GM19372 (cell line): ENCODE measurements around the gene CTXND1.

ENCODE experiments used
- ATAC-seq: cut with Tn5 transposase; IDR thresholded peaks from one replicate; pipeline ENCODE4 v1.9.1; 2021; ENCODE audit warnings: mild to moderate bottlenecking, low read depth, moderate library complexity; ENCODE audit not compliant: unreplicated experiment

Gene CTXND1

DNA sequence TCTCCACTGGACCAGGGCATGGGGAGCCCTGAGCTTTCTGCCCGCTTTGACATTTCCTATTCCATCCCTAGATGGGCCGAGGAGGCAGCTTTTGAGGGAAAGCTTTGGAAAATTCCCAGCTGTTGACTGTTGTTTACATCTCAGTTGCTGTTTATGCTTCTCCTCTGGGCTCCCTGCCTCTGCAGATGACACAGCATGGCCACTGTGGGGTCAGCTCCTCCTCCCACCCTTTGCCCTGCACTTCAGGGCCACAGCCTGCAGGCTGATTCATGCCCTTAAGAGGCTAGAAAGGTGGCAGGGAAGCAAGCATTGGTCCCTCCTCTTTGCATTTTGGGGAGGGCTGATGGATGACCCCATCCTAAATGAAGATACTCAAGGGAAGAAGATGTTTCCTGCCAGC lies 8.5 kb upstream of the CTXND1 start:
- ATAC-seq, result no peak

DNA sequence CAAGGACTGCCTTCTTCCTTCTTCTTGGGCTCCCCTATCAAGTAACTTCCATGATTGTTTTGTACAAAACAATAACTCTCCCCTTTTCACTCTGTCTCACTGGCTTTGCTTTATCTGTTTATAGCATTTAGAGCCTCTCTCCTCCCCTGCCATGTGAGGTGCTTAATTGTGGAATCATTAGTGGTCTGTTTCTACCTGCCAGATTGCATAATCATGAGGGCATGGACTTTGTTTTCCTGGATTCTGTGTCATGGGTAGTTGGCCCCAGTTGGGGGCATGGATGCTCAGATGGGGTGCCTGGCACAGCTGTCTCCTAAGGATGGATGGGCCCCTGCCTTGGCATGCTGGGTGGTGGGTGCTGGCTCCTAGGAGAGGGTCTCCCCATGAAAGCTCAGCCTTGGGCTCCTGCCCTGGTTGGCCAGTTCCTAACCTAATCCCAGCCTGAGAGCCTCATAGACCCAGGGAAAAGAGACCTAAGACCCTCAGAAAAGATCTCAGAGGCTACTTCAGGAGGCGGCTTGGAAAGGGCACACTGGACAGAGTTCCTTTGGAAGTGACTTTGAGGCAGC lies 8.0 kb upstream of the CTXND1 start:
- ATAC-seq, result no peak

DNA sequence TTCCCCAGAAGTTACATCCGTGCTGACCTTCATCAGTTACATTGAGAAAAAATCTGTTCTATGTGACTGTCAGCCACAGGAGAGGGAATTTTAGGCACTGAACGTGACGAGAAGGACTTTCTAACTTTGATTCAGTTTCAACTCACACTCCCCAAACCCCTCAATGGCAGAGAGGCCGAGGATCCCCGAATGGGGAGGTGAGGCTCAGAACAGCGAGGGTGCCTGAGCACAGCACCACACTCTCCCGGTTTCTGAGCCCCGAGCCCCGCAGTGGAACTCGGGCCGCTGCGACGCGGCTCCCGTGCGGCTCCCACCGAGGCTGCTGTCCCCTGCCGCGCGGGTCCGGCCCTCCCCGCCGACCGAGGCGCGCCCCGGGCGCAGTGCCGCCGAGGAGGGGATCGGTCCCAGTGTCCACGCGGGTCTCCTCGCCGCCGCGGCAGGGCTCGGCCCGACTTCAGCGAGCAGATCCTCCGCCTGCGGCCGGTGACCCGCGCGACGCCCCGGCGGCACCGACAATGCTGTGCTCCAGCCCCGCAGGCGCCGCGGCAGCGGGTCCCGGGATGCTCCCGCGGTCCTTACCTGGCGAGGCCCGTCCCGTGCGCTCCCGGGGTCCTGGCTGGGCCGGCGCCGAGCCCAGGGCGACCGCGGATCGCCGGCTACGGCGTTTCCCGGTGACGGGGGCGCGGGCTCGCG lies 439 bp downstream of the CTXND1 start:
- ATAC-seq, result no peak

DNA sequence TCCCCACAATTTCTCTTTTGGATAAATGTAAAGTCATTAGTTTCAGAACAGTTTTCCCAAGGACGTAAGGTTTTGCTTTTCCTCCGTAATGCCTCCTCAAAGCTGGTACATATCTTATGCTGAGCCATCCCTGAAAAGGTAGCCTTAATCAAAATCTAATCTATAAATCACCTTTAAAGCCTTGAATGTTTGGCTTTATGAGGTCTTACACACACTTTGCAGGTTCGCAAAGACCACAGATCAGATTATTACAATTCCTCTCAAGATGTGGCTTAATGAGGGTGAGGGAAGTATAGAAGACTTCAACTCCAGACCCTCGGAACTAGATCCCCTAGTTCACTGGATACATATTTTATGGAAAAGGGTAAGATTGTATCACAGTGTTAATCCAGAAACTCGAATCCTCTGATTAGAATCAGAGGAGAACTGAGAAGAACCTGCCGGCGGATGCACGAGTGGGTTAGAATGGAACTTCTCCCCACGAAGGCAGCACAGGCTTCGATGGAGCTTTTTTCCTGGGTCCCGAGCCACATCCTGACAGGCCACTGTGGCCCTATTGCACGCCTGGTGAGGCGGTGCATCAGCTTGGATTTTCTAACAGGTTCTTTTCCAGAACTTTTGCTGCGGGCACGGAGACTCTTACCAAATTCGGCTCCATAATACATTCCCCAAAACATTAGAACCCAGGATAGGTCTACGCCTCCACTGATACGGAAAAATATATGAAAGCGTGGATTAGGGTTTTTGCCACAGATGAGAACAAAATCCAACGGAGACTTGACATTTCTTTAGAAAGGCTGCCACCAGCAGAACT lies 1.2 kb downstream of the CTXND1 start:
- no peak for ATAC-seq

DNA sequence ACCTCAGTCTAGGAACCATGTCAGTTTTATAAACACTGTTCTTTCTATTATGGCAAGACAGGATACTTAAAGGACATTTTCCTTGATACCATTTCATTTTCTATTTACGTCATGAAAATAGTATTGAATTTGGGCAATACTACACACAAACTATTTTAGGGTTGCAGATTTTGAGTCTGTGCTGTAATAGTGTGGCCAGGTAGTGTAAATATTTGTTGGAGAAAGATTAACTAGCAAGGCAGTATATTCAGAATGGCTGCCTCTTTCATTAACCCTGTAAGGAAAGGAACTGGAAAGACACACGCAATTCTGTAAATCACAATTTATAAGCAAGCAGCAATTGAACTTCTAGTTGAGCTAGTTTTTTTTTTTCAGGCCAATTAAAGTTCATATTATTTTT lies 2.0 kb downstream of the CTXND1 start:
- no peak for ATAC-seq

DNA sequence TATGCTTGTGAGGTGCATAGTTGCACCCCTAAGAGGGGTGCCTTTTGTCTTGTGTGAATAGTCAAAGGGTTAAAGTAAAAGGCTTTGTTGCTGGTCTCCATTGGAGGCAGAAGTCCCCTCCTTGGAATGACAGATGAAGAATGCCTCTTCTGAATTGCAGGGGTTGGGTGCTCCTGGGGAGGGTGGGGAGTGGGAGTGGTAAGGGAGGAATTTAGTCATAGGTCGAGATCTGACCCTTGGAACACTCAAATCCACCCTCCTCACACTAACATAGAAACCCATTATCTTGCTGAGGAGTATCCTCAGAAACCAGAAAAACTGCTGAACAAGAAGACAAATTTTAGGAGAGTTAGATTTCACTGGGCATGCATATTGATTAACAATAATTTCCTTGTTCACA lies 4.7 kb downstream of the CTXND1 start:
- ATAC-seq, result no peak

DNA sequence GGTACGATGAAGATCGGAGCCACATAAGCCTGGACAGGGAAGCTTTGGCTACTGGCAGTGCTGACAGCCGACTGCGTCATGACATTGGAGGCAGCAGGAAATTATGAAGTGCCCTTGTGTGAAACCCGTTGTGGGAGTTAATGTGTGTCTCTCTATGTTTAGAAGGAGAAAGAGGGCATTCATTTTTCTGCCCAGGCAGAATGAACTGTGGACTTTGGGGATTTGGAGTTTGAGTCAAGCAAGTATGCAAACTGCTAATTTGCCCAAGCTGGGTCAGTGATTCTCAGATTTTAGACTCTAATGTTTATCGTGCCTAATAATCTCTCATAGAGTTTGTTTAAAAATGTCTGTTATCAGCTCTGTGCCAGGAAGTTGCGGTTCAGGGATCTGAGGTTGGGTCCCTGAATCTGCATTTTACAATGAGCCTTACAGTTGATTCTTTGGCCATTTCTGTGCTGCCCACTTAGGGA lies 5.6 kb downstream of the CTXND1 start:
- ATAC-seq, result no peak

DNA sequence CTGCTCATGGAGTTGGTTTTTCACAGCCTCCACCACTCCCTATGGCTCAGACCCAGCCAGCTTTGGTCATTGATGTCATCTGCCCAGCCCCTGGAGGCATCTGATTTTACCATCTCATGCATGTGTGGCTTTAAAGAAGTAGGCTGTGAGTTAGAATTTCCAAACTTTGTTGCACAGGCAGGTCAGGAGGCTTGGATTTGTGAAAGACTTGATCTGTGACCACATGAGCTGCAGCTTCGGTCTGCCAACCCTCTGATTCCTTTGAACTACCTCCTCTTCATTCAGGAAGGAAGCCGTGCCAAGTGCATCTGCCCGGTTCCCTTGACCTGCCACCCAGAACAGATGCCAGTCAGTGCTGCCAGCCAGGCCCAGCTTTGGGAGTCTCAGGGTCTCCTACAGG lies 9.2 kb downstream of the CTXND1 start:
- no peak for ATAC-seq

DNA sequence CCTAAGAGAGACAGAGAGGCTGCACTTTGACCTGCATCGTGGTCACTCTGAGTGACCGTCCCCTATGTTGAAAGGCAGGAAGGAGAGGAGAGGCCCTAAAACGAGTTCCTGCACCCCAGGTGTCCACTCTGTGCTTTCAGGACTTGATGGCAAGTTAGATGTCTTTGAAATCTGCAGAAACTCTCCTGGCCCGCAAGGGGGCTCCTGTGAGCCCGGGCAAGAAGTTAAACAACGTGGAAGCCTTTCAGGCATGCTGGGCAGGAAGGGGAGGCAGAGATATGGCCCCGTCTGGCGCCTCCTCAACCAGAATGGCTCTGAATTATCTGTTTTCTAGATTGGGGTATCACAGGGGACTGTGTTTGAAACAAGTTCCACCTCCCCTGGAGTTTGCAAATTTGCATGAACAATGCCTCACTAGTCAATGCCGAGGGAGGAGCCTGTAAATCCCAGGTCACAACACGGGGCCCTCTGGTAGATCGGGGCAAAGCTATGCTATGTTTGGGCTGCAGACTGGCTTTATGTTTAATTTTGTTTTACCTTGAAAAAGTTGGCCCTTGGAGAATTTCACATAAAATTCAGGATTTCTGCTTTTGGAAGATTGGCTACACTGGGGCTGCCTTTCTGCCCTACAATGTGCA lies 9.8 kb downstream of the CTXND1 start:
- no peak for ATAC-seq

DNA sequence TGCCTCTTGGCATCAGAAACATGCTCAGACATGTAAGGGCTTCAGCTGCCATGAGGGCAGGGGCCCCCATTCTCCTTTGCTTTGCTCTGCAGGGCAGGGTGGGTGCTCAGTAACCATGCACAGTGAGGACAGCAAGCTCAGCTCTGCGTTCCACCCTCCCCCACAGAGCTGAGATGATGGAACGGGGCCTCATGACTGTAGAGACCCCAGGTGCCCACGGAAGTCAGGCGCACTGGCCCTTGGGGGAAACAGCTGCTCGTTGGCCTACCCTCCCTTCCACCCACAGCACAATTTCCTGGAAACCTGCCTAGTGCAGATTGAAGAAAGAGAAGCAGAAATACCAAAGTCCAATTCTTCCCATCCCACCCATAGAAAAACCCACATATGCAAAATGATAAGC lies 10.5 kb downstream of the CTXND1 start:
- ATAC-seq, result no peak

DNA sequence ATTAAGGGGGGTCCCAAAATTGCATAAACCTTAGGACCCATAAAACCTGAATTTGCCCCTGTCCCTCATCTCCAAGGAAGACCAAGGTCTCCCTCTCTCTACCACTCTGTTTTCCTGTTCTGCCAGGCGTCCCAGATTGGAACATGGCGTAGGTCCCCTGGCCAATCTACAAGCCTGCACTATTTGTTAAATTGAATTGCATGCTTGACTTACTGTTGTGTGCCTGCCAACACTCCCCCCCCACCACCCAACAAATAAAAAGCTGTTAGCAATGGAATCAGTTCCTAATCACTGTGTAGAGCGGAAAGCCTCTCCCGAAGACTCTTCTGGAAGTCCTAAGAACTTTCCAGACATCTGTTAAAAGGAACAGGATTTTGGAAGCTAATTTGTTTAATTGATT lies 11.7 kb downstream of the CTXND1 start:
- no peak for ATAC-seq

DNA sequence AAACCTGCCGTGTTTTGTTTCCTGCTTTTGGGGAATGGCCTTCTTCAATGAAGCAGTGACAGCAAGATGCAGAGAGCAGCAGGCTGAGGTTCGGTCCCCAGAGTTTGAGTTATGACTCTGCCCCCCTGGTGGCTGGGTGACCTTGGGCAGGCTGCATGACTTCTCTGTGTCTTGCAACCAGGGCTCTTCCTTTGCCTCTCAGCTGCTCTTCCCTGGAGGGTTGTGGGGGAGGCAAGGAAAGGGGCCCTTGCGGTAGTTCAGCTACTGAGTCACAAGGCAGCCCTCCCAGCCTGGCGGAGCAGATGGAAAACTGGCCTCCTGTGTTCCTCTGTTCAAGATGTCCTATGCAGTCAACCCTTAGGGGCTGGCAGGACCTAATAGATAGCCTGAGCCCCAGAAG lies 17.1 kb downstream of the CTXND1 start:
- no peak for ATAC-seq

DNA sequence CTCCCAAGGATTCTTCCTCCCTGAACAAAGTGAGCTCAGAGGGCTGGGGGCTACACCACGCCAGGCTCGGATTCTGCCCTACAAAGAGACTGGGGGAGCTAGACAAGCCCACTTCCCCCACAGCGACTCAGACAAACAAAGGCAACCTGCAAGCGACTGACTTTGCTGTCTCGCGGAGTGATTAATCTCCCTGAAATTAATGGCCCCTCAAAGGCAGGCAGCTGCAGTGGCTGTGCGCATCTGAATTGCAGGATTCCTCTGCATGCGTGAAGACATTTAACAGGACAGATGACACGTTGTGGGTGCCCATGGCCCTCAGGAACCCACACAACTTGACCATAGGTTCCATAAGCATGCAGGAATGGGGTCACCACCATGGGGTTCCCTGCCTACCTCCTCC lies 18.4 kb downstream of the CTXND1 start:
- no peak for ATAC-seq

DNA sequence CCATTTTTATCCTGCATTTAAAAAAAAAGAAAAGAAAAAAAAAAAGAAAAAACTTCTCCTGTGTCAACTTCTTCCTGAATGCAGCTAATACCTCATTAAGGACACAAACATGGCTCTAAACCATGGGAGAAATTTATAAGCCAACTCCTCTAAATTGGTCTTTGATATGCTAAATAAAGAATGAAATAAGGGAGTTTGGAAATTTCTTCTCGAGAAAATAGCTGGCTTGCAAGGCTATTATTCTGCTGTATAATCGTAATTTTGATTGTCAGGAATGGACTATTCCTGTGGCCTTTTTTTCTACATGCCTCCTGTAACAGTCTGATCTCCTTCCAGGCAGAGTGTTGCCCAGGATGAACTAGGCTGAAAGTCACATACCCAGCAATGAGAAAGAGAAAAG lies 20.6 kb downstream of the CTXND1 start:
- ATAC-seq, result no peak

DNA sequence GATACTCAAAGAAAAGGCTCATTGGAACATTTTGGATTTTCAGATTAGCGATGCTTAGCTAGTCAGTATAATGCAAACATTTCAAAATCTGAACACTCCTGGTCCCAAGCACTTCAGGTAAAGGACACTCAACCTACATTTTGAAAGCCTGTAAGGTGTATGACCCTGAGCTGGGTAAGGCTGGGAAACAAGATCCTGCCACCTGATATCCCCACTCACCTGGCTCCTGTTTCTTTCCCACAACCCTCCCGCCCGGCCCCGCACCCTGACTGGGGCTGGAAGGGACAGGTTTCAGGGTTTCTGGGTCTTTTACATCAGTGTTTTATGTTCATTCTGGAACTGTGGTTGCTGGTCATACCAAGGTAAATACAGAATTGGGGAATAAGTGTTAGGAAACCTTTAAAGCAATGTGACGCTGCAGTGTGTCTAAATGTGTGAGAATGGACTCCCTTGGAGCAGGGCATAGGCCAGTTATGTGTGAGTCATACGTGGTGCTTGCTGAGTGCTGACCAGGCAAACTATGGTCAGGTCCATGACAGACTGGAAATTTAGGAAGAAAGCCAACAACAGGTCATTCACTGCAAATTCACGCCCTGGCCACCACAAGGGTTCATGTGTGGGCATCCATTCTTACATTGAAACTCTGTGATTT lies 22.9 kb downstream of the CTXND1 start:
- ATAC-seq, result no peak

DNA sequence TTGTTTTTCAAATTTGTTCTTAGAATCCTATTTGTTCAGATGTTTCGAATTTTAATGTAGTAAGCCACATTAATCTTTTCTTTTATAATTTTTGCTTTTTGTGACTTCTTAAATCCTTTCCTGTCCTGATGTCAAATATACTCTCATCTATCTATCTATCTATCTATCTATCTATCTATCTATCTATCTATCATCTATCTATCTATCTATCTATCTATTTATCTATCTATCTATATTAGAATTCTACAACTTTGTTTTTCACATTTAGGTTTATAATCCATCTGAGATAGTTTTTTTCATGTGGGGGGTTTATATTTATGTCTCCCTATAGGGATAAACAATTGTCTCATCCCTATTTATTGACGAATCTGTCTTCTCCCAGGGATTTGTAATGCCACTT lies 32.1 kb downstream of the CTXND1 start:
- ATAC-seq, result no peak

DNA sequence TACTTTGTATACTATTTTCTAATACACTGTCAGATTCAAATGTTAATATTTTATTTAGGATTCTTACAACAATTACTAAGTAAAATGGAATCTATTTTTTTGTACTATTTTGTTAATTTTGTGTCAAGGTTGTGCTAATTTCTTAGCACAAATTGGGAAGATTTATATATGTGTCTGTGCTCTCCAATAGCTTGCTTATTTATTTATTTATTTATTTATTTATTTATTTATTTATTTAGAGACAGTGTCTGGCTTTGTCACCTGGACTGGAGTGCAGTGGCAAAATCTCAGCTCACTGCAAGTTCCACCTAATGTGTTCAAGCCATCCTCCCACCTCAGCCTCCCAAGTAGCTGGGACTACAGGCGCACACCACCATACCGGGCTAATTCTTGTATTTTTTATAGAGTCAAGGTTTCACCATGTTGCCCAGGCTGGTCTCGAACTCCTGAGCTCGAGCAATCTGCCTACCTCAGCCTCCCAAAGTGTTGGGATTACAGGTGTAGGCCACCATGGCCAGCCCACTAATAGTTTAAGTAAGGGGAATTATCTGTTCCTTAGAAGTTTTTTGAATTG lies 34.6 kb downstream of the CTXND1 start:
- no peak for ATAC-seq

DNA sequence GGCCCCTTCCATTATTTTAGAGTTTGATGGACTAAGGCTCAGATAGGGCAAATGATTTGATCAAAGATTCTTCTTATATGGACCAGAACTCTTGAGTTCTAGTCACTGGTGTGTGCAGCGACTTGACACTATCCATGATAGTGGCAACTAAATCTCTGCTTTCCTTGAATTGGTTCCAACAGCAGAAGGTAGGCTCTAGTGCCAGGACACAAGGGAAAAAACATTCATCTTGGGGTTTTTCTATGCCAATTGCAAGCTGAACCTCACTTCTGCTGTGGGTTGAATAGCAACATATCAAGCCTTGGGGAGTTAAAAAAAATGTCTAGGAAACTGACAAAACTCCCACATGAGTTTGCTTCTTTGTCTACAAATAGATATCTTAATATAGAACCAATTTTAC lies 35.1 kb downstream of the CTXND1 start:
- ATAC-seq, result no peak

DNA sequence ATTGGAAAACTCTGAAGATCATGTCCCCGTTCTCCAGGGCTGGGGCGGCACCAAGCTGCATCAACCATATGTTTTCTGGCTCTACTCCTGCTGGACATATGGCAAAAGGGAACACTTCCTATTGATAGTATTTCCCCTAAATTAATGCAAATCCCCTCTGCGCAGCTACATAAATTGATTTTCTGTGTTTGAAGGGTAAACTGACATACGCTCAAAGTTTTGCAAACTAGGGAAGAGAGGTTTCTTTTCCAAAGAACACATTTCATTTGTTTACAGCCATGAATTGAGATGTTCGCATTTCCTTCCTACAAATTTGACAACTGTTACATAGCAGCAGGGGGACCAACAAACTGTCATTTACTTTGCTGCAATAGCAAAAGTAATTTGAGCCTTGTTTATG lies 35.9 kb downstream of the CTXND1 start:
- ATAC-seq, result no peak

DNA sequence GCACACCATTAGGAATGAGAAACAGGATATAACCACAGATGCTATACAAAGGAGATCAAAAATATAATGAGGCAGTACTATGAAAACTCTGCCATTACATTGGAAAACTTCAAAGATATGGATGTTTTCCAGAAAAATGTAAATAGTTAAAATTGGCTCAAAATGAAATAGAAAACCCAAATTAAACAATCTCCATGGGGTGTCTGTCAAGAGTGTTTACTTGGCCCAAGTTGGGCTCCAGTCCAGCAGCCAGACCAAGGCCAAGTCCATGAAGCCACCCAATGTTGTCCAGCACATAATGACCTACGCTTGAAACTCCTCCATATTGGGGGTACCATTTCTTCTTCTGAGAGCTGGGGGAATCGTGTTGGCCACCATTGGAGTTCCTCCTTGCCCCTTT lies 37.1 kb downstream of the CTXND1 start:
- no peak for ATAC-seq
